ENCODE results near the gene LPAR5. TPM values are rescaled to one million over a fixed set of nuclear protein-coding genes. Genes with fewer than 3 reads are reported as not detected.

Gene LPAR5
- total and polyA plus RNA-seq, 2 of the 8 experiments (the other 6 are each of a cell fraction or from before 2014, with no cell fraction given): 0.22 to 0.24 TPM

- peak; percentile 10 to 12; a peak in 1 of 4 replicates for TF ChIP-seq SIN3A (conservative IDR thresholded peaks at IDR 0.05 in 1 of 2, IDR thresholded peaks at IDR 0.05 in 1 of 2; ENCODE audit: low read depth in 1 of 2, low read length in 2 of 2)
These were observed 29.2 kb downstream of the LPAR5 start (continued) for GRCh38 chr12:6606331-6607131.

All from H1 (cell line).